ENCODE data around the gene ZBED1.
"Not testable (repeated sequence)": the region's sequence is repeated elsewhere in the genome, so short reads cannot be mapped to it uniquely, and the experiment has no call there.

The ZBED1 gene

DNA sequence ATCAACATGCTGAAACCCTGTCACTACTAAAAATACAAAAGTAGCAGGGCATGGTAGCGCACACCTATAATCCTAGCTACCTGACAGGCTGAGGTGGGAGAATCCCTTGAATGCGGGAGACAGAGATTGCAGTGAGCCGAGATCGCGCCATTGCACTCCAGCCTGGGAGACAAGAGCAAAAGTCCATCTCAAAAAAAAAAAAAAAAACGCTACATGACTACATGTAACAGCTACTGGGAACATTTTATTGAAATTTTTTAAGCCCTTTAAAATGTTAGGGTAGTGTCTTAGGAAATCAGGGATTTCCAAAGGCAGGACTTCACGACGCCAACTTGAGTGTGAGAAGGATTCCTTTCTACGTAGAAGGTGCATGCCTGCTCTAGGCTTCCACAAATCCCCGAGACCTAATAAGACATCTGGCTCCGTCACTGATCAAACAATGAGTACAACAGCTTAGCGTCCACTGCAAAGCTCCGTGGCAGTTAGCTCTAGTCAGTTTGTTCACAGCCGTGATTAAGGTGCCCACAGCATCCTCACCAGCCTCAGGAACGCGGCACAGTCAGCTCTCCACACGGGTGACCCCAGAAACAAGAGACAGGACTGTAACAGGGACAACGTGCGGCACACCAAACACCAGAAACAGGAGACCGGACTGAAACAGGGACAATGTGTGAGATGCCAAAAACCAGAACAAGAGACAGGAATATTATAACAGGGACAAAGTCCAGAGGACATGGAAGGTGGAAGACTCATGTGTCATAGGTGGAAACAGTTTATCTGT lies 33.7 kb downstream of the ZBED1 start:
- ATAC-seq (ENCODE audit: low read depth) (peak; percentile 38; the same call in 1 of the 3 replicates), DNase-seq (ENCODE audit: low spot score) (no peak)
- TF ChIP-seq, protein P1, sequence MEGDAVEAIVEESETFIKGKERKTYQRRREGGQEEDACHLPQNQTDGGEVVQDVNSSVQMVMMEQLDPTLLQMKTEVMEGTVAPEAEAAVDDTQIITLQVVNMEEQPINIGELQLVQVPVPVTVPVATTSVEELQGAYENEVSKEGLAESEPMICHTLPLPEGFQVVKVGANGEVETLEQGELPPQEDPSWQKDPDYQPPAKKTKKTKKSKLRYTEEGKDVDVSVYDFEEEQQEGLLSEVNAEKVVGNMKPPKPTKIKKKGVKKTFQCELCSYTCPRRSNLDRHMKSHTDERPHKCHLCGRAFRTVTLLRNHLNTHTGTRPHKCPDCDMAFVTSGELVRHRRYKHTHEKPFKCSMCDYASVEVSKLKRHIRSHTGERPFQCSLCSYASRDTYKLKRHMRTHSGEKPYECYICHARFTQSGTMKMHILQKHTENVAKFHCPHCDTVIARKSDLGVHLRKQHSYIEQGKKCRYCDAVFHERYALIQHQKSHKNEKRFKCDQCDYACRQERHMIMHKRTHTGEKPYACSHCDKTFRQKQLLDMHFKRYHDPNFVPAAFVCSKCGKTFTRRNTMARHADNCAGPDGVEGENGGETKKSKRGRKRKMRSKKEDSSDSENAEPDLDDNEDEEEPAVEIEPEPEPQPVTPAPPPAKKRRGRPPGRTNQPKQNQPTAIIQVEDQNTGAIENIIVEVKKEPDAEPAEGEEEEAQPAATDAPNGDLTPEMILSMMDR (IDR thresholded peaks at IDR 0.05; ENCODE audit: poor library complexity, severe bottlenecking), result no peak
- no peaks in the 10 kb centered on the region for H3K27me3 ChIP-seq (ENCODE audit: insufficient read depth, poor library complexity, severe bottlenecking)
- H3K36me3 ChIP-seq (ENCODE audit: low read depth), result no peaks in the 10 kb centered on the region
- no peak overlapping the region for H3K27ac ChIP-seq (ENCODE audit: poor library complexity, severe bottlenecking)
- peaks cover 3% of the 10 kb centered on the region for H3K9me3 ChIP-seq (ENCODE audit: severe bottlenecking)
- H3K4me1 ChIP-seq (ENCODE audit: insufficient read depth, poor library complexity, severe bottlenecking), result no peaks in the 10 kb centered on the region
- H3K4me3 ChIP-seq (ENCODE audit: severe bottlenecking), result no peak overlapping the region

DNA sequence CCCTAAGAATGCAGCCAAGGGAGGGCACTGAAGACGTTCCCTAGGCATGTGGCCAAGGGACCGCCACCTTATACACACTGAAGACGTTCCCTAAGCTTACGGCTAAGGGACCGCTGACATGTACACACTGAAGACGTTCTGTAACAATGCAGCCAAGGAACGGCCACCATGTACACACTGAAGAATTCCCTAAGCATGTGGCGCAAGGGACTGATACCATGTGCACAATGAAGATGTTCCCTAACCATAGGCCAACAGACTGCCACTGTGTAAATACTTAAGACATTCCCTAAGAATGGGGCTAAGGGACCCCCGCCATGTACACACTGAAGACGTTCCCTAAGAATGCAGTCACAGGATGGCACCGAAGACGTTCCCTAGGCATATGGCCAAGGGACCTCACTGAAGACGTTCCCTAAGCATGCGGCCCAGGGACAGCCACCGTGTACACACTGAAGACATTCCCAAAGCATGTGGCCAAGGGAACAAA lies 36.1 kb downstream of the ZBED1 start:
- TF ChIP-seq, protein P1 (IDR thresholded peaks at IDR 0.05; ENCODE audit: poor library complexity, severe bottlenecking), result no peak
- no peak for DNase-seq (ENCODE audit: low spot score)
- ATAC-seq (ENCODE audit: low read depth), result no peak
- no peaks in the 10 kb centered on the region for H3K9me3 ChIP-seq (ENCODE audit: severe bottlenecking)
- no peak overlapping the region for H3K27ac ChIP-seq (ENCODE audit: poor library complexity, severe bottlenecking)
- H3K4me3 ChIP-seq (ENCODE audit: severe bottlenecking), result no peak overlapping the region
- no peaks in the 10 kb centered on the region for H3K4me1 ChIP-seq (ENCODE audit: insufficient read depth, poor library complexity, severe bottlenecking)
- no peaks in the 10 kb centered on the region for H3K27me3 ChIP-seq (ENCODE audit: insufficient read depth, poor library complexity, severe bottlenecking)
- no peaks in the 10 kb centered on the region for H3K36me3 ChIP-seq (ENCODE audit: low read depth)

DNA sequence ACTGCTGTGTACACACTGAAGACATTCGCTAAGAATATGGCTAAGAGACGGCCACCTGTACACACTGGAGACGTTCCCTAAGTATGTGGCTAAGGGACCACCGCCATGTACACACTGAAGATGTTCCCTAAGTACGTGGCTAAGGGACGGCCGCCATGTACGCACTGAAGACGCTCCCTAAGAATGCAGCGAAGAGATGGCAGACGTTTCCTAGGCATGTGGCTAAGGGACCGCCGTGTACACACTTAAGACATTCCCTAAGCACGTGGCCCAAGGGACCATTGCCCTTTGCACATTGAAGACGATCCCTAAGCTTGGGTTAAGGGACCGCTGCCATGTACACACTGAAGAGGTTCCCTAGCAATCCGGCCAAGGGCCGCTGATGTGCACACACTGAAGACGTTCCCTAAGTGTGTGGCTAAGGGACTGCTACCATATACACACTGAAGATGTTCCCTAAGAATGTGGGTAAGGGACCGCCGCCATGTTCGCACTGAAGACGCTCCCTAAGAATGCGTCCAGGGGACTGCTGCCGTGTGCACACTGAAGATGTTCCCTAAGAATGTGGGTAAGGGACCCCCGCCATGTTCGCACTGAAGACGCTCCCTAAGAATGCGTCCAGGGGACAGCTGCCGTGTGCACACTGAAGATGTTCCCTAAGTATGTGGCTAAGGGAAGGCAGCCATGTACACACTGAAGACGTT lies 36.7 kb downstream of the ZBED1 start:
- DNase-seq (ENCODE audit: low spot score), result no peak
- Histone ChIP-seq H3K4me3 (ENCODE audit: severe bottlenecking) (no peak overlapping the region), H3K9me3 (ENCODE audit: severe bottlenecking) (no peaks in the 10 kb centered on the region), H3K27ac (ENCODE audit: poor library complexity, severe bottlenecking) (no peak overlapping the region), H3K4me1 (ENCODE audit: insufficient read depth, poor library complexity, severe bottlenecking) (no peaks in the 10 kb centered on the region), H3K36me3 (ENCODE audit: low read depth) (no peaks in the 10 kb centered on the region), H3K27me3 (ENCODE audit: insufficient read depth, poor library complexity, severe bottlenecking) (no peaks in the 10 kb centered on the region)
- TF ChIP-seq, protein P1 (IDR thresholded peaks at IDR 0.05; ENCODE audit: poor library complexity, severe bottlenecking), result no peak
- ATAC-seq (ENCODE audit: low read depth), result no peak

DNA sequence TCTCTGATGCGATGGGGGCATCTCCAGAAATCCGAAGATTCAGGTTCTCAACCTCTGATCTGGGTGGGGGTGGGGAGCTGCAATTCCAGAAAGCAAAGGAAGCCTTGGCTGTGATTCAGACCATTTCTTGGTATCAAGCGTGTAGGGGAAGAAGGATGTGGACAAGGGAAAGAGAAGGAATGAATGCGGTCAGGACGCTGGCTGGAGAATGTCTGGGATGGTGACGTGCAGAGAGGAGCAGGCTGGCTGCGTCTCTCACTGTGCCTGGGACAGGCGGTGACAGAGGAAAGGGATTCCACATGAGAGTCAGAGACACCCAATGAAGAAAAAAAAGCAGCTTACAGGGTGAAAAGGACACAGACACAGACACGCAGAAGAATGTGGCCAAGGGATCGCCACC lies 37.3 kb downstream of the ZBED1 start:
- not testable (repeated sequence) for H3K4me3 ChIP-seq (ENCODE audit: severe bottlenecking); H3K36me3 ChIP-seq (ENCODE audit: low read depth); H3K9me3 ChIP-seq (ENCODE audit: severe bottlenecking); H3K27ac ChIP-seq (ENCODE audit: poor library complexity, severe bottlenecking); ATAC-seq (ENCODE audit: low read depth); DNase-seq (ENCODE audit: low spot score); H3K27me3 ChIP-seq (ENCODE audit: insufficient read depth, poor library complexity, severe bottlenecking); H3K4me1 ChIP-seq (ENCODE audit: insufficient read depth, poor library complexity, severe bottlenecking)

DNA sequence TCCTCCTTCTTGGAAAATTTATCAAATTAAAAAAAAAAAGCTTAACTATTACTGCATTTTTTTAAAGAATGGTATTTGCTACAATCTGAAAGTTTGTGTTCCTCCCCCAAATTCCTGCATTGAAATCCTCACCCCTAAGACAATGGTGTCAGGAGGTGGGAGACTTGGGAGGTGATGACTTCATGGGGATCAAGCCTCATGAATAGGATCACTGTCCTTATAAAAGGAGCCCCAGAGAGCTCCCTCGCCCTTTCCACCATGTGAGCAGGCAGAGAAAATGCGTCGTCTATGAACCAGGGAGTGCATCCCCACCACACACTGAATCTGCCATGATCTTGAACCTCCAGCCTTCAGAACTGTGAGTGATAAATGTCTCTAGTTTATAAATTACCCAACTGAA lies 38.0 kb downstream of the ZBED1 start:
- Histone ChIP-seq H3K9me3 (ENCODE audit: severe bottlenecking) (no peaks in the 10 kb centered on the region), H3K27me3 (ENCODE audit: insufficient read depth, poor library complexity, severe bottlenecking) (no peaks in the 10 kb centered on the region), H3K4me1 (ENCODE audit: insufficient read depth, poor library complexity, severe bottlenecking) (no peaks in the 10 kb centered on the region), H3K4me3 (ENCODE audit: severe bottlenecking) (no peak overlapping the region), H3K36me3 (ENCODE audit: low read depth) (no peaks in the 10 kb centered on the region), H3K27ac (ENCODE audit: poor library complexity, severe bottlenecking) (no peak overlapping the region)
- no peak for DNase-seq (ENCODE audit: low spot score)
- ATAC-seq (ENCODE audit: low read depth), result no peak
- TF ChIP-seq, protein P1 (IDR thresholded peaks at IDR 0.05; ENCODE audit: poor library complexity, severe bottlenecking), result no peak
